ENCODE measurements around the gene GNA14.

GRCh38 chr9:77531400-77531799 lies 116.7 kb downstream of the GNA14 start:
- TF ChIP-seq CTCF (IDR thresholded peaks at IDR 0.05) (no peak), POLR2A (IDR thresholded peaks at IDR 0.05) (no peak)

All from Peyer's patch (tissue), 4 donors.